Hepatocyte (in vitro differentiated cells): ENCODE measurements around the gene RAB39B. TPM values are rescaled to one million over a fixed set of nuclear protein-coding genes. Genes with fewer than 3 reads are reported as not detected.

ENCODE experiments used
- DNase-seq: peaks from one replicate; pipeline ENCODE4 v3.0.0-alpha.2; 2016; ENCODE audit warnings: low spot score
- H2AFZ ChIP-seq: fragments of 200-600 bp; sonication (generic); 2 replicates; pipeline ENCODE4 v1.6.0; 2016; ENCODE audit warnings: antibody characterized with exemption, mild to moderate bottlenecking
- H3K27ac ChIP-seq: fragments of 200-600 bp; sonication (generic); 2 replicates; pipeline ENCODE4 v1.5.1; 2016; ENCODE audit warnings: mild to moderate bottlenecking
- H3K27me3 ChIP-seq: fragments of 200-600 bp; sonication (generic); 2 replicates; pipeline ENCODE4 v1.6.1; 2016
- H3K36me3 ChIP-seq: fragments of 200-600 bp; sonication (generic); replicated peaks from 2 replicates; pipeline ENCODE4 v1.5.1; 2016; ENCODE audit warnings: low read depth; ENCODE audit not compliant: insufficient read depth
- H3K4me1 ChIP-seq: fragments of 200-600 bp; sonication (generic); 2 replicates; pipeline ENCODE4 v1.5.1; 2016; ENCODE audit warnings: mild to moderate bottlenecking, moderate library complexity; ENCODE audit not compliant: insufficient read depth
- H3K4me2 ChIP-seq: fragments of 200-600 bp; sonication (generic); 2 replicates; pipeline ENCODE4 v1.6.0; 2016
- H3K4me3 ChIP-seq: fragments of 200-600 bp; sonication (generic); 2 replicates; pipeline ENCODE4 v1.5.1; 2016; ENCODE audit warnings: mild to moderate bottlenecking
- H3K79me2 ChIP-seq: fragments of 200-600 bp; sonication (generic); 2 replicates; pipeline ENCODE4 v1.6.0; 2017; ENCODE audit warnings: mild to moderate bottlenecking
- H3K9me2 ChIP-seq: fragments of 200-600 bp; sonication (generic); replicated peaks from 2 replicates; pipeline ENCODE4 v1.6.0; 2017; ENCODE audit warnings: mild to moderate bottlenecking; ENCODE audit not compliant: insufficient read depth
- H3K9me3 ChIP-seq: fragments of 200-600 bp; sonication (generic); 2 replicates; pipeline ENCODE4 v1.5.1; 2016; ENCODE audit warnings: low read depth, mild to moderate bottlenecking
- H4K20me1 ChIP-seq: fragments of 200-600 bp; sonication (generic); 2 replicates; pipeline ENCODE4 v1.6.0; 2016; ENCODE audit warnings: mild to moderate bottlenecking; ENCODE audit not compliant: insufficient read depth, poor library complexity, severe bottlenecking
- CTCF ChIP-seq: fragments of 200-600 bp; sonication (generic); IDR thresholded peaks from 2 replicates; pipeline ENCODE4 v1.5.1; 2016; ENCODE audit warnings: antibody characterized with exemption, mild to moderate bottlenecking; ENCODE audit not compliant: poor library complexity
- EZH2 ChIP-seq: fragments of 200-600 bp; sonication (generic); IDR thresholded peaks from 2 replicates; pipeline ENCODE4 v1.6.1; 2016; ENCODE audit warnings: antibody characterized with exemption, mild to moderate bottlenecking, borderline replicate concordance
- EZH2phosphoT487 ChIP-seq: fragments of 200-600 bp; sonication (generic); IDR thresholded peaks from one replicate; pipeline ENCODE4 v1.6.1; 2018; ENCODE audit warnings: antibody characterized with exemption, mild to moderate bottlenecking, low read depth, moderate library complexity; ENCODE audit not compliant: unreplicated experiment, severe bottlenecking
- WGBS: methylation state at CpG from one replicate; pipeline ENCODE4 v1.1.6; 2016; ENCODE audit warnings: low lambda C conversion rate; ENCODE audit errors: missing lambda C conversion rate; 5-methylcytosine and 5-hydroxymethylcytosine counted together
- polyA plus RNA-seq: library from polyadenylated mRNA; unstranded; fragments of >200 nt; fragmentation: Nextera tagmentation; extraction: Ambion mirVana; gene quantifications from 2 replicates; pipeline ENCODE4 v1.2.1, GENCODE V29; 2016
- total RNA-seq: library from RNA; depleted of rRNA; stranded (reverse); fragments of >200 nt; gene quantifications from 2 replicates; pipeline ENCODE4 v1.2.3, GENCODE V29; 2014

Gene RAB39B
- total and polyA plus RNA-seq, 2 experiments from 2014 or later: 0.07 to 1.00 TPM

- 89% methylated on average over 4 of the region's 4 CpGs for WGBS
- Histone ChIP-seq H3K4me3 (no peak overlapping the region), H3K36me3 (no peaks in the 10 kb centered on the region), H4K20me1 (no peaks in the 10 kb centered on the region), H3K9me3 (no peaks in the 10 kb centered on the region), H3K27ac (no peak overlapping the region), H3K79me2 (peaks cover 38% of the 10 kb centered on the region), H3K9me2 (no peaks in the 10 kb centered on the region), H2AFZ (no peak overlapping the region), H3K27me3 (no peaks in the 10 kb centered on the region), H3K4me1 (no peaks in the 10 kb centered on the region), H3K4me2 (no peak overlapping the region)
- no peak for DNase-seq
- TF ChIP-seq EZH2phosphoT487: no peak
- TF ChIP-seq CTCF: no peak
- TF ChIP-seq EZH2: no peak
Observed at GRCh38 chrX:155221351-155221750, 42.9 kb downstream of the RAB39B start.

- no peaks in the 10 kb centered on the region for H3K9me2 ChIP-seq
- no peak overlapping the region for H3K4me3 ChIP-seq
- no peaks in the 10 kb centered on the region for H3K27me3 ChIP-seq
- DNase-seq: no peak
- no peak overlapping the region for H3K27ac ChIP-seq
- peaks cover 38% of the 10 kb centered on the region for H3K79me2 ChIP-seq
- no peaks in the 10 kb centered on the region for H3K4me1 ChIP-seq
- H3K4me2 ChIP-seq: peak overlapping the region; percentile 80
- no peak overlapping the region for H2AFZ ChIP-seq
- H3K9me3 ChIP-seq: no peaks in the 10 kb centered on the region
- no peaks in the 10 kb centered on the region for H4K20me1 ChIP-seq
- WGBS: 64% methylated on average over 2 of the region's 2 CpGs
- no peaks in the 10 kb centered on the region for H3K36me3 ChIP-seq
- TF ChIP-seq EZH2: no peak
- TF ChIP-seq CTCF: no peak
- no peak for TF ChIP-seq EZH2phosphoT487
Observed at GRCh38 chrX:155218777-155219176, 45.5 kb downstream of the RAB39B start.

- H4K20me1 ChIP-seq: no peaks in the 10 kb centered on the region
- peak; percentile 21 for DNase-seq
- peak overlapping the region; percentile 80 for H3K4me2 ChIP-seq
- H3K4me1 ChIP-seq: no peaks in the 10 kb centered on the region
- no peak for TF ChIP-seq EZH2
- no peak for TF ChIP-seq EZH2phosphoT487
- TF ChIP-seq CTCF: no peak
- H3K9me3 ChIP-seq: no peaks in the 10 kb centered on the region
- WGBS: 32% methylated on average over 11 of the region's 11 CpGs
- H3K9me2 ChIP-seq: no peaks in the 10 kb centered on the region
- no peaks in the 10 kb centered on the region for H3K36me3 ChIP-seq
- H2AFZ ChIP-seq: no peak overlapping the region
- peak overlapping the region; percentile 57 for H3K4me3 ChIP-seq
- H3K79me2 ChIP-seq: peaks cover 38% of the 10 kb centered on the region
- peak overlapping the region; percentile 96 for H3K27ac ChIP-seq
- H3K27me3 ChIP-seq: no peaks in the 10 kb centered on the region
Observed at GRCh38 chrX:155216940-155217440, 47.3 kb downstream of the RAB39B start.
